Immature natural killer cell (primary cell): Measurements from ENCODE around the gene GTSE1. TPM values are rescaled to one million over a fixed set of nuclear protein-coding genes. Genes with fewer than 3 reads are reported as not detected.

Experiments
- DNase-seq, 3 donors: peaks; one replicate each; pipeline ENCODE4 v3.0.0; 2022; ENCODE audit warnings: mixed read lengths in 1 of 3
- H3K27ac Mint-ChIP-seq, 6 donors: one replicate each; pipeline ENCODE4 v1.8.0; 2020; ENCODE audit warnings: mixed read lengths in 6 of 6, mild to moderate bottlenecking in 5 of 6, inconsistent platforms in 4 of 6, moderate library complexity in 3 of 6
- H3K27me3 Mint-ChIP-seq, 3 donors: one replicate each; pipeline ENCODE4 v1.8.0; 2020 to 2021; ENCODE audit warnings: low read depth in 3 of 3, mild to moderate bottlenecking in 3 of 3, mixed read lengths in 3 of 3, moderate library complexity in 3 of 3, inconsistent platforms in 1 of 3
- H3K36me3 Mint-ChIP-seq, 3 donors: one replicate each; pipeline ENCODE4 v1.8.0; 2020; ENCODE audit warnings: mixed read lengths in 3 of 3, inconsistent platforms in 2 of 3, mild to moderate bottlenecking in 2 of 3
- H3K4me1 Mint-ChIP-seq, 2 donors: one replicate each; pipeline ENCODE4 v1.8.0; 2020; ENCODE audit warnings: inconsistent platforms in 2 of 2, mild to moderate bottlenecking in 2 of 2, mixed read lengths in 2 of 2, moderate library complexity in 1 of 2
- H3K4me3 Mint-ChIP-seq, 5 donors: one replicate each; pipeline ENCODE4 v1.8.0; 2020; ENCODE audit warnings: mild to moderate bottlenecking in 5 of 5, mixed read lengths in 5 of 5, inconsistent platforms in 3 of 5, moderate library complexity in 3 of 5
- H3K9me3 Mint-ChIP-seq, 6 donors: one replicate each; pipeline ENCODE4 v1.8.0; 2020; ENCODE audit warnings: mild to moderate bottlenecking in 6 of 6, mixed read lengths in 6 of 6, inconsistent platforms in 4 of 6, moderate library complexity in 3 of 6
- polyA plus RNA-seq, 3 donors: library from polyadenylated mRNA; unstranded; fragments of 300-500 nt; fragmentation: Illumina TruSeq; gene quantifications; one replicate each; pipeline ENCODE4 v1.2.3, GENCODE V29; 2021

The GTSE1 gene
- polyA plus RNA-seq, 3 donors from 2014 or later: 0.50 to 0.71 TPM; not detected in 1

GRCh38 chr22:46366801-46367706, 70.4 kb downstream of the GTSE1 start:
- Mint-ChIP-seq H3K4me1 (peaks cover 42 to 45% of the 10 kb centered on the region in 2 donors), H3K27me3 (peaks cover 1 to 9% (median 2%) of the 10 kb centered on the region in 3 donors), H3K4me3 (peak overlapping the region in 3 of 5 donors; percentile 61 to 71 (median 63)), H3K9me3 (no peaks in the 10 kb centered on the region), H3K36me3 (peaks cover 0 to 2% (median 0%) of the 10 kb centered on the region in 3 donors), H3K27ac (no peak overlapping the region)
- DNase-seq: no peak

- H3K27ac Mint-ChIP-seq: peak overlapping the region in 3 of 6 donors; percentile 62 to 81 (median 71)
- peaks cover 42 to 47% of the 10 kb centered on the region in 2 donors for H3K4me1 Mint-ChIP-seq
- DNase-seq: peak; percentile 72 to 78 (median 75)
Observed at GRCh38 chr22:46367707-46368191, 71.1 kb downstream of the GTSE1 start.

DNA sequence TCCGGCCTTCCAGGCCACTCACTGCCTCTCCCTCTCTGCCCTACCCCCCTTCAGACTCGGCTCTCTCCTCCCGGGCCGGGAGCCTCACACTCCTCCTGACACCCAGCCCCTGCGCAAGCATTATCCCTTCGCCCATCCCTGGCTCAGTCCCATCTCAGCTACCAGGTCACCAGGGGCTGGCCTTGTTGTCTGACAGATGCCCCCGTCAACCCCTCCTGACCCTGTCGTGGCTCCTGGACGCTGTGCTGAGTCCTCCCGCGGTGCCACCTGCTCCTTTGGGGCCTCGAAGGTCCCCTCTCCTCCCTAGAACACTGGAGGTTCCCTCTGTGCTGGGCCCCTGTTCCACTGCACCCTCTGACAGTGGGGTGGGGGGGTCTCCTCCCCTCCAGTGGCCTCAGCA, 71.8 kb downstream of the GTSE1 start:
- H3K9me3 Mint-ChIP-seq: no peaks in the 10 kb centered on the region
- peak overlapping the region in 2 of 6 donors; percentile 35 to 53 for H3K27ac Mint-ChIP-seq
- DNase-seq: no peak
- no peak overlapping the region for H3K4me3 Mint-ChIP-seq
- no peaks in the 10 kb centered on the region for H3K36me3 Mint-ChIP-seq
- peaks cover 46 to 50% of the 10 kb centered on the region in 2 donors for H3K4me1 Mint-ChIP-seq
- H3K27me3 Mint-ChIP-seq: peaks cover 1 to 9% (median 2%) of the 10 kb centered on the region in 3 donors

More at GRCh38 chr22:46367707-46368191, 71.1 kb downstream of the GTSE1 start:
- peaks cover 1 to 9% (median 2%) of the 10 kb centered on the region in 3 donors for H3K27me3 Mint-ChIP-seq
- H3K4me3 Mint-ChIP-seq: peak overlapping the region; percentile 7 to 71 (median 61)
- no peaks in the 10 kb centered on the region for H3K36me3 Mint-ChIP-seq
- no peaks in the 10 kb centered on the region for H3K9me3 Mint-ChIP-seq

GRCh38 chr22:46368871-46369715, 72.4 kb downstream of the GTSE1 start:
- peaks cover 4 to 13% (median 7%) of the 10 kb centered on the region in 3 donors for H3K27me3 Mint-ChIP-seq
- peaks cover 0 to 3% (median under 1%) of the 10 kb centered on the region in 6 donors for H3K9me3 Mint-ChIP-seq
- peaks cover 52 to 56% of the 10 kb centered on the region in 2 donors for H3K4me1 Mint-ChIP-seq
- peak overlapping the region in 2 of 6 donors; percentile 35 to 53 for H3K27ac Mint-ChIP-seq
- no peak for DNase-seq
- H3K4me3 Mint-ChIP-seq: peak overlapping the region in 1 of 5 donors; percentile 90
- H3K36me3 Mint-ChIP-seq: peaks cover 0 to 1% (median 0%) of the 10 kb centered on the region in 3 donors

DNA sequence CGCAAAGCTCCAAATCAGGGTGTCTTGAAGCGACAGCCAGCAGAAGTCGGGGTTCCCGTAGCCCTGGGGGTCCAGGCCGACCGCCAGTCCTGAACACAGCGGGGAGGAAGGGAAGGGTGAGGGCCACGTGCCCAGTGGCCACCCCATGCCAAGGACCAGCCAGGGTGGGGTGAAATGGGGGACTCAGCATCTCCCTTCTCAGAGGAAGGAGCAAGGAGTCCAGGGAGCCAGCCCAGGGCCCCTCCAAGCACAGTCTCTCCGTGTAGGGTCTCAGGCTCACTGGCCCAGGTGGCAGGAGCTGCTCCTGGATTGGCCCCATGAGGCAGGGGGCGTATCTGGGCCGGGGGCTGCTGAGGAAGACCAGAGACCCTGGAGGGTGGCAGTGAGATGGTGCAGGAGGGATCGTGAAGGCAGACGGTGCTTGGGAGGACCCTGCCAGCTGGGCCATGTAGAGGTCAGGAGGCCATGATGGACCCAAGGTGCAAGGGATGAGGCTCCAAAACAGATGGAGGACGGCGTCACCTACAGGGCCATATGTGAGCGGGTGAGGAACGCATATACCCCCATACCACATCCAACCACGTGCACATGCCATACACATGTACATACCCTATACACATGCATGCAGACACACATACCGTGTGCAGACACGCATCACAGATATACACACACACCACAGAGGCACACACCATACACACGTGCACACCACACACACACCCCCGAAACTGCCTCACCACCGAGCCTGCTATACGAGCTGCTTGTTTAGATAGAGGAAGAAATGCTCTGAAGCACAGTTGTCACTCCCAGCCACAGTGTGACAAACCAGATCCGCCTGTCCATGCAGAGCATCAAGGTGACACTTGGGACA, 73.3 kb downstream of the GTSE1 start:
- H3K9me3 Mint-ChIP-seq: peaks cover 0 to 5% (median under 1%) of the 10 kb centered on the region in 6 donors
- peaks cover 0 to 6% (median 0%) of the 10 kb centered on the region in 3 donors for H3K36me3 Mint-ChIP-seq
- H3K27ac Mint-ChIP-seq: peak overlapping the region; percentile 92 to 99 (median 96)
- H3K4me3 Mint-ChIP-seq: peak overlapping the region; percentile 83 to 90 (median 86)
- peaks cover 59 to 63% of the 10 kb centered on the region in 2 donors for H3K4me1 Mint-ChIP-seq
- peaks cover 7 to 17% (median 11%) of the 10 kb centered on the region in 3 donors for H3K27me3 Mint-ChIP-seq
- peak; percentile 19 to 52 (median 46) for DNase-seq

- H3K9me3 Mint-ChIP-seq: peaks cover 0 to 10% (median 7%) of the 10 kb centered on the region in 6 donors
- peak overlapping the region; percentile 92 to 99 (median 96) for H3K27ac Mint-ChIP-seq
- peak overlapping the region; percentile 83 to 90 (median 86) for H3K4me3 Mint-ChIP-seq
- peaks cover under 1 to 7% (median under 1%) of the 10 kb centered on the region in 3 donors for H3K36me3 Mint-ChIP-seq
- DNase-seq: peak; percentile 83 to 84 (median 83)
- H3K4me1 Mint-ChIP-seq: peaks cover 67% of the 10 kb centered on the region in 2 donors
- H3K27me3 Mint-ChIP-seq: peaks cover 7 to 17% (median 11%) of the 10 kb centered on the region in 3 donors
Observed at GRCh38 chr22:46370584-46371291, 74.1 kb downstream of the GTSE1 start.

DNA sequence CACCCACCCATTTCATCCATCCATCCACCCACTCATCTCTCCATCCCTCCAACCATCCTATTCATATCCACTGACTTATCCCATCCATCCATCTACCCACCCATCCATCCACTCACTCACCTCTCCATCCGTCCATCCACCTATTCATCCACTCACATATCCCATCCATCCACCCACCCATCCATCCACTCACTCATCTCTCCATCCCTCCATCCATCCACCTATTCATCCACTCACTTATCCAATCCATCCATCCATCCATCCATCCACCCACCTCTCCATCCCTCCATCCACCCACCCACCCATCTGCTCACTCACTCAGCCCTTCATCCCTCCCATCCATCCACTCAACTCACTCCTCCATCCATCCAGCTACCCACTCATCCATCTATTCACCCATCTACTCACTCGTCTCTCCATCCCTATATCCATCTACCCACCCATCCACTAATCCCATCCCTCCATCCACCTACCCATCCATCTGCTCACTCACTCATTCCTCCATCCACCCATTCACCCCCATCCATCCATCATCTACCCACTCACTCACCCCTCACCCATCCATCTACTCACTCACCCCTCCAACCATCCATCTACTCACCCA, 75.1 kb downstream of the GTSE1 start:
- DNase-seq: no peak
- Mint-ChIP-seq H3K27ac (peak overlapping the region; percentile 92 to 99 (median 96)), H3K36me3 (peaks cover 3 to 11% (median 5%) of the 10 kb centered on the region in 3 donors), H3K4me1 (peaks cover 70 to 72% of the 10 kb centered on the region in 2 donors), H3K27me3 (peaks cover 7 to 17% (median 11%) of the 10 kb centered on the region in 3 donors), H3K4me3 (peak overlapping the region; percentile 83 to 90 (median 86)), H3K9me3 (peaks cover 0 to 15% (median 13%) of the 10 kb centered on the region in 6 donors)

DNA sequence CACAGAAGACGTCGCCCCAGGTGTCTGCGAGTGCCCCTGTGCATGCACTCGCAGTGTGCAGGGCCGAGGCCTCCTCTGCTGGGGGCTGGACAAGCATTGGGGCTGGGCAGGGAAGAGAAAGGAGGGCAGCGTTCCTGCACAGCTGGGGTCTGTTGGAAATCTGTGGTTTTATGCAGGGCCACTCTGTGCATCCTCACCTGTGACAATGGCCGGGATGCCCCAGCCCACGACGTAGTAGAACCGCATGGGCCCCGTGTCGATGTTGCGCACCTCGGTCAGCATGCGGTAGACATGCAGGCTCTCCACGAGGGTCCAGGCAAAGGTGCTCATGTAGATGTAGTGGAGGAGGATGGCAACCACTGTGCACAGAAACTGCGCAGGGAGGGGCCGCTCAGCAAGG, 76.0 kb downstream of the GTSE1 start:
- Mint-ChIP-seq H3K27ac (peak overlapping the region; percentile 85 to 98 (median 92)), H3K4me3 (peak overlapping the region; percentile 66 to 82 (median 79)), H3K36me3 (peaks cover 3 to 11% (median 5%) of the 10 kb centered on the region in 3 donors), H3K27me3 (peaks cover 9 to 20% (median 9%) of the 10 kb centered on the region in 3 donors), H3K9me3 (peaks cover 0 to 15% (median 13%) of the 10 kb centered on the region in 6 donors), H3K4me1 (peaks cover 70% of the 10 kb centered on the region in 2 donors)
- DNase-seq: no peak

DNA sequence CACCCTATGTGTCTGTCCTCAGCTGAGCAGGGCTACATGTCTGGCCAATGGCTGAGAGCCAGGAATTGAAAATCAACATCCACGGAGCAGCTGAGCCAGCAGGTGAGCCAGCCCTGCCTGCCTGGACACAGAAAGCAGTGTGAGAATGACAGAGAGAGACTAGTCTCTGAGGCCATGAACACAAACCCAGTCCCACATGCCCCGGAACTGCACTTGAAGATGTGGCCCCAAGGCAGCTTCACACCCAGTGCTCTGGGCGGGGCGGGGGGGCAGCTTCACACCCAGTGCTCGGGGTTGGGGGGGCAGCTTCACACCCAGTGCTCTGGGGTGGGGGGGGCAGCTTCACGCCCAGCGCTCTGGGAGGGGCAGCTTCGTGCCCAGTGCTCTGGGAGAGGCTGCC, 76.5 kb downstream of the GTSE1 start:
- H3K36me3 Mint-ChIP-seq: peaks cover 3 to 11% (median 5%) of the 10 kb centered on the region in 3 donors
- peaks cover 0 to 15% (median 13%) of the 10 kb centered on the region in 6 donors for H3K9me3 Mint-ChIP-seq
- H3K4me3 Mint-ChIP-seq: peak overlapping the region; percentile 66 to 91 (median 80)
- DNase-seq: peak; percentile 64 to 73 (median 72)
- peaks cover 65 to 67% of the 10 kb centered on the region in 2 donors for H3K4me1 Mint-ChIP-seq
- peak overlapping the region; percentile 85 to 93 (median 90) for H3K27ac Mint-ChIP-seq
- H3K27me3 Mint-ChIP-seq: peaks cover 9 to 20% (median 9%) of the 10 kb centered on the region in 3 donors

DNA sequence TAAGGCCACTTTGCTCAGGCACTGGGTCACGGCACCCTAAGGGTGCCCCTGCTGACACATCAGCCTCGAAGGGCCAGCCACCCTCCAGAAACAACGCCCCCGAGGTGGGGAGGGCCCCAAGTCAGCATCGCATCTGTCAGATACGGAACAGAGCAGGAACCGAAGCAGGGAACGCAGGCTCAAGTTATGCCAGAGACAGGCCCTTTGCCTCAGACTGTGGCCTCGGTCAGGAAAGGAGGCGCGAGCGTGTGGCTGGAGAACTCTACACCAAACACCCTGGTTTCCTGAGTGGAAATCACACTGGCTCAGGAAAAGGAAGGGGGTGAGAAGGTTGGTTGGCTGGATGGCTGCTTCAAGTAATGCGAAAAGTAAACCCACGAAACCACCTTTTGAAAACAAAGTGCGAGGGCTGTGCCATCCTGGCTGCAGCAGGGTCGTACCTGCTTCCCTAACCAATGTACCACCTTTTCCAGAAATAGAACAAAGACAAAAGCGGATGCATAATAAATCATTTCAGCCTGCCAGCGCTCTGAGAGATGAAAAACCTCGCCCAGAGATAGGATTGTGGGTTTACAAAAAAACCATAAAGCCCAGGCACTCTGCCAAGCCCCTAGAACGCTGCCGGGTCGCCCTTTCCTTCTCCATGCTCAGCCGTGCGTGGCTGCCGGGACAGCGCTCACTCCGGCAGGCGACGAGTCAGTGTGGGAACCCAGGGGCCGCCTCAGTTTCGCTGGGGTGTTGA, 77.4 kb downstream of the GTSE1 start:
- Mint-ChIP-seq H3K4me1 (peaks cover 70 to 76% of the 10 kb centered on the region in 2 donors), H3K4me3 (peak overlapping the region; percentile 75 to 91 (median 82)), H3K27me3 (peaks cover 9 to 20% (median 10%) of the 10 kb centered on the region in 3 donors)

More for the DNA sequence above, 77.4 kb downstream of the GTSE1 start:
- peaks cover 3 to 11% (median 5%) of the 10 kb centered on the region in 3 donors for H3K36me3 Mint-ChIP-seq
- DNase-seq: peak; percentile 81 to 87 (median 82)
- peaks cover 0 to 15% (median 13%) of the 10 kb centered on the region in 6 donors for H3K9me3 Mint-ChIP-seq
- H3K27ac Mint-ChIP-seq: peak overlapping the region; percentile 75 to 94 (median 92)
